Large intestine (tissue), 3 donors: Measurements from ENCODE around the gene TGFBR2. TPM values are rescaled to one million over a fixed set of nuclear protein-coding genes. Genes with fewer than 3 reads are reported as not detected.

Experiments
- DNase-seq, 2 donors: peaks; one replicate each; pipeline versions ENCODE4 v3.0.0 to v3.0.0-alpha.2; 2013
- H3K27ac ChIP-seq: one replicate; pipeline ENCODE4 v1.5.1; 2013; ENCODE audit warnings: low read length
- H3K27me3 ChIP-seq: 2 replicates; pipeline ENCODE4 v1.6.1; 2013; ENCODE audit warnings: low read length; ENCODE audit not compliant: control insufficient read depth, insufficient read depth
- H3K36me3 ChIP-seq: 2 replicates; pipeline ENCODE4 v1.6.1; 2013; ENCODE audit warnings: low read length; ENCODE audit not compliant: control insufficient read depth, insufficient read depth
- H3K4me1 ChIP-seq: one replicate; pipeline ENCODE4 v1.6.1; 2013; ENCODE audit warnings: low read length; ENCODE audit not compliant: control insufficient read depth, insufficient read depth
- H3K4me3 ChIP-seq: one replicate; pipeline ENCODE4 v1.5.1; 2013; ENCODE audit warnings: low read length
- H3K9me3 ChIP-seq: one replicate; pipeline ENCODE4 v1.6.1; 2013; ENCODE audit warnings: mild to moderate bottlenecking, low read depth, low read length, moderate library complexity; ENCODE audit not compliant: control insufficient read depth
- WGBS: methylation state at CpG from one replicate; pipeline ENCODE4 v1.1.5; 2013; ENCODE audit warnings: low lambda C conversion rate; ENCODE audit not compliant: insufficient coverage; 5-methylcytosine and 5-hydroxymethylcytosine counted together
- polyA plus RNA-seq: library from polyadenylated mRNA; unstranded; fragments of 120-200 nt; gene quantifications from one replicate; pipeline ENCODE4 v1.2.1, GENCODE V29; 2013

TGFBR2 gene
- polyA plus RNA-seq, 1 donor: 62.9 TPM

GRCh38 chr3:30694668-30695067 lies 88.3 kb downstream of the TGFBR2 start:
- Histone ChIP-seq H3K9me3 (no peaks in the 10 kb centered on the region), H3K36me3 (peaks cover 47% of the 10 kb centered on the region), H3K27ac (no peak overlapping the region), H3K27me3 (no peaks in the 10 kb centered on the region), H3K4me3 (no peak overlapping the region), H3K4me1 (no peaks in the 10 kb centered on the region)
- no peak for DNase-seq
- WGBS: no CpG with 5 or more reads among the region's 3 CpGs

DNA sequence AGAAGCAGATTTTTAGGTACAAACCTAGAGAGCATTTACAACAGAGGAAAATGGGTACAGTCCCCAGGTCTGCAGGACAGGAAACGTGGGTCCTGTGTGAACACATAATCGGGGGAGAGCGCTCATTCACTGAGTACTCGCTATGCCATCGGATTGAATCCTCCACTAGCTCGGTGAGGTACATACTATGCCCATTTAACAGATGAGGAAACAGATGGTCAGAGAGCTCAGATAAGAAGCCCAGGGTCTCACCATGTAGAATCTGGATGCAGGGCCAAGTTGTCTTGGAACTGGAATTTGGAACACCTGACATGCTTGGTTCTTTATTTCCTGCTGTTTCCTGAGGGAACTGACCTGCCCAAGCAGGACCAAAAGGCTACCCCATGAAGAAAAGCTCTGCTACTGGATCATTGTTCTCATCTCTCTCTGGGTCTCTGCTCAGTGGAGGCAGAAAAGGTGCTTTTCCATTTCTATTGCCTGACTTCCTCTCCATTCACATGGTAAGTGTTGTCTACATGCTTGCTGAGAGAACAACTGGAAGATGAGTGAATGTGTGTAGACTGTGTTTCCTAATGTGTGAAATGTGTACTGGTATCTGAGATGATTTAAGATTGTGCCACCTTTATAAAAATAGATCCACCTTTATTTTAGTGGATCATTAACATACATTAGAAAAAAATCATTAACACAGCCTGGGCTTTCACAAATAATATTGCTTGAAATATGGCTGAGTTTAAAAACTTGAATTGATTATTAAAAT lies 89.1 kb downstream of the TGFBR2 start:
- H3K27ac ChIP-seq: no peak overlapping the region
- WGBS: no CpG with 5 or more reads among the region's 6 CpGs
- DNase-seq: no peak
- no peaks in the 10 kb centered on the region for H3K4me1 ChIP-seq
- no peaks in the 10 kb centered on the region for H3K27me3 ChIP-seq
- H3K4me3 ChIP-seq: no peak overlapping the region
- no peaks in the 10 kb centered on the region for H3K9me3 ChIP-seq
- H3K36me3 ChIP-seq: peaks cover 41% of the 10 kb centered on the region

- Histone ChIP-seq H3K36me3 (peaks cover 32% of the 10 kb centered on the region), H3K9me3 (no peaks in the 10 kb centered on the region), H3K27me3 (no peaks in the 10 kb centered on the region), H3K27ac (no peak overlapping the region), H3K4me1 (no peaks in the 10 kb centered on the region), H3K4me3 (no peak overlapping the region)
- WGBS: no CpG with 5 or more reads among the region's 3 CpGs
- no peak for DNase-seq
Observed at GRCh38 chr3:30696403-30696819, 90.0 kb downstream of the TGFBR2 start.

- 60% methylated on average over 1 of the region's 2 CpGs for WGBS
- H3K9me3 ChIP-seq: no peaks in the 10 kb centered on the region
- H3K4me1 ChIP-seq: no peaks in the 10 kb centered on the region
- peaks cover 28% of the 10 kb centered on the region for H3K36me3 ChIP-seq
- DNase-seq: no peak
- no peak overlapping the region for H3K27ac ChIP-seq
- H3K27me3 ChIP-seq: no peaks in the 10 kb centered on the region
- H3K4me3 ChIP-seq: no peak overlapping the region
Observed at GRCh38 chr3:30696896-30697295, 90.5 kb downstream of the TGFBR2 start.

- Histone ChIP-seq H3K27ac (no peak overlapping the region), H3K27me3 (no peaks in the 10 kb centered on the region), H3K4me3 (no peak overlapping the region), H3K36me3 (peaks cover 20% of the 10 kb centered on the region), H3K9me3 (peaks cover 4% of the 10 kb centered on the region), H3K4me1 (no peaks in the 10 kb centered on the region)
- 100% methylated on average over 1 of the region's 2 CpGs for whole genome bisulfite sequencing
- no peak for DNase-seq
Observed at GRCh38 chr3:30698549-30698948, 92.1 kb downstream of the TGFBR2 start.

DNA sequence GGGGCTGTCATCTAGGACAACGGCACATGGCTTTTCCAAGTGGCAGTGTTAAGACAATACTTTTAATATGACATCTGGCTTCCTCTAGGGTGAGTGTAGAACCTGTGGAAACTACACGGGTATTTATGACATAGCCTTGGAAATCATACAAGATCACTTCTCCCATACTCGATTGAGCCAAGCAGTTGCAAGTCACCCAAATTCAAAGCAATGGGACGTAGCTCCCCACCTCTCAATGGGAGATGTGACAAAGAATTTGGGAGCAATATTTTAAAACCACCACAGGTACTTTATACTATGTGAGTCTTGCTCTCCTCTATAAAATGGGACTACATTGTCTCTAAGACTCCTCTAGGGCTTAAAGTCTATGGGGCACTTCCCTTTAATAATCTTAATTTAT lies 93.5 kb downstream of the TGFBR2 start:
- Histone ChIP-seq H3K9me3 (peaks cover 4% of the 10 kb centered on the region), H3K4me3 (no peak overlapping the region), H3K4me1 (no peaks in the 10 kb centered on the region), H3K36me3 (peaks cover 11% of the 10 kb centered on the region), H3K27me3 (no peaks in the 10 kb centered on the region), H3K27ac (no peak overlapping the region)
- WGBS: no CpG with 5 or more reads among the region's 4 CpGs
- no peak for DNase-seq

- H3K27ac ChIP-seq: no peak overlapping the region
- no peaks in the 10 kb centered on the region for H3K4me1 ChIP-seq
- no peak for DNase-seq
- no peaks in the 10 kb centered on the region for H3K27me3 ChIP-seq
- 80% methylated on average over 1 of the region's 3 CpGs for WGBS
- H3K9me3 ChIP-seq: peaks cover 4% of the 10 kb centered on the region
- peaks cover 4% of the 10 kb centered on the region for H3K36me3 ChIP-seq
- no peak overlapping the region for H3K4me3 ChIP-seq
Observed at GRCh38 chr3:30700702-30701321, 94.4 kb downstream of the TGFBR2 start.

DNA sequence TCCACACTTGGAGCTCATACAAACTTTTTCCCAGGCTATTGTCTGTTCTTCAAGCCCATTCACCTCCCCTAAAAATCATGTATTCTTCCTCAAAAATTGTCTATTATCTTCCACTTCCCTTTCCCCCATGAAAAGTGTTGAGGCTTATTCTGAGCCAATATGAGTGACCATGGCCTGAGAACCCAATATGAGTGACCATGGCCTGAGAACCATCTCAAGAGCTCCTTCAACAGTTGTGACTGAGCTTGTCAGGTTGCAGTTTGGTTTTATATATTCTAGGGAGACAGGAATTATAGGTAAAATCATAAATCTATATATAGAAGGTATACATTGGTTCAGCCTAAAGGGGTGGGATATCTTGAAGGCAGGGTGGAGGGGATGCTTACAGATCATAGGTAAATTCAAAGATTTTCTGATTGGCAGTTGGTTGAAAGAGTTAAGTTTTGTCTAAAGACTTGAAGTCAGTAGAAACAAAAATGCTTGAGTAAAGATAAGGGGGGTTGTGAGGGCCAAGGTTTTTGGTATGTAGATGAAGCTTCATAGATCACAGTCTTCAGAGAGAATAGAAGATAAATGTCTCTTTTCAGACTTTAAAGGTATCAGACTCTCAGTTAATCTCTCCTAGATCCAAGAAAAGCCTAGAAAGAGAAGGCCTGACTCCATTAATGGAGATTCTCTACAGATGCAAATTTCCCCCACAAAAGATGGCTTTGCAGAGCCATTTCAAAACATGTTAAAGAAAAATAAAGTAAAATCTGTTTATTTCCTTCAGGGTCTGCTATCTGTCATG lies 95.8 kb downstream of the TGFBR2 start:
- H3K27ac ChIP-seq: no peak overlapping the region
- no peaks in the 10 kb centered on the region for H3K36me3 ChIP-seq
- no peak for DNase-seq
- no peaks in the 10 kb centered on the region for H3K4me1 ChIP-seq
- H3K27me3 ChIP-seq: no peaks in the 10 kb centered on the region
- H3K9me3 ChIP-seq: peaks cover 4% of the 10 kb centered on the region
- no peak overlapping the region for H3K4me3 ChIP-seq

DNA sequence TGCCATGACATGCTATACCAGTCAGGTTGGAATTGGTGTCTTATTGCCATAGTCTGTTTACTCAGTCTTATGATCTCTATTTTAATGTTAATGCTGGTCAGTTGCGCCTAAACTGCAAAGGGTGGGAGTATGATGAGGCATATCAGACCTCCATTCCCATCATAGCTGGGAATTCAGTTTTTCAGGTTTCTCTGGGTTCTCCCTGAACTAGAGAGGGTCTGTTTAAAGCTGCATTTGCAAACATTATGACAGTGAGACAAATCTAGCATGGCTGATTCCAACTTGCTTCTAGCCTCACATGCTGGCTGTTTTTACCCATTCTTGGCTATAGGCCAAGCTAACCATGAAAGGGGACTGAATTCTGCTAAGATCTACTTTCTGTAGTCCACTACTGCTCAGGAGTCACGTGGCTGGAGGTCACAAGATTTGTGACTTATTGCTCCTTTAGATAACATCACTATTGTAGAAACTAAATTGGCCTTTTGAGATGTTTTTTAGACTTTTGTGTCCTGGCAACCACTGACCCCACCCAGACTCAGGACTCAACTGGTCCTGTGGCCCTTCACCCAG lies 96.5 kb downstream of the TGFBR2 start:
- WGBS: no CpG with 5 or more reads among the region's 2 CpGs
- no peak overlapping the region for H3K27ac ChIP-seq
- H3K27me3 ChIP-seq: no peaks in the 10 kb centered on the region
- H3K36me3 ChIP-seq: no peaks in the 10 kb centered on the region
- peaks cover 4% of the 10 kb centered on the region for H3K9me3 ChIP-seq
- H3K4me1 ChIP-seq: no peaks in the 10 kb centered on the region
- no peak for DNase-seq
- no peak overlapping the region for H3K4me3 ChIP-seq
